OCI-M2 (cell line): ENCODE results near the gene TMEM86A.

Experiments used
- DNase-seq: peaks from one replicate; lab custom pipeline; 2025; ENCODE audit not compliant: unreplicated experiment; lab: John Stamatoyannopoulos, UW

TMEM86A gene

GRCh38 chr11:18722293-18722637 is 23.7 kb downstream of the TMEM86A start:
- no peak for DNase-seq

- no peak for DNase-seq
Observed at GRCh38 chr11:18723991-18724390, 25.4 kb downstream of the TMEM86A start.

GRCh38 chr11:18726040-18726439 is 27.5 kb downstream of the TMEM86A start, which contains the start of gene IGSF22:
Gene IGSF22 (minus strand): TSS chr11:18726188. CDS start chr11:18724236, 1,952 bp downstream.
- DNase-seq, result no peak

GRCh38 chr11:18727479-18728236 is 29.1 kb downstream of the TMEM86A start:
- no peak for DNase-seq

GRCh38 chr11:18728658-18729057 is 30.1 kb downstream of the TMEM86A start:
- DNase-seq, result no peak

GRCh38 chr11:18729426-18729825 is 30.8 kb downstream of the TMEM86A start:
- DNase-seq, result no peak

- DNase-seq, result no peak
Observed at GRCh38 chr11:18730020-18730419, 31.4 kb downstream of the TMEM86A start.

GRCh38 chr11:18731441-18731840 is 32.9 kb downstream of the TMEM86A start:
- DNase-seq, result no peak

- DNase-seq, result no peak
Observed at GRCh38 chr11:18731949-18732821, 33.6 kb downstream of the TMEM86A start.

- DNase-seq, result no peak
Observed at GRCh38 chr11:18733202-18733601, 34.6 kb downstream of the TMEM86A start.

GRCh38 chr11:18736590-18737148 is 38.1 kb downstream of the TMEM86A start:
- no peak for DNase-seq

GRCh38 chr11:18737642-18738041 is 39.1 kb downstream of the TMEM86A start:
- no peak for DNase-seq

GRCh38 chr11:18739685-18740084 is 41.1 kb downstream of the TMEM86A start:
- DNase-seq, result no peak

GRCh38 chr11:18741783-18742182 is 43.2 kb downstream of the TMEM86A start:
- DNase-seq, result no peak

- no peak for DNase-seq
Observed at GRCh38 chr11:18743365-18743764, 44.8 kb downstream of the TMEM86A start.

- no peak for DNase-seq
Observed at GRCh38 chr11:18743900-18744514, 45.4 kb downstream of the TMEM86A start.

GRCh38 chr11:18745251-18745650 is 46.7 kb downstream of the TMEM86A start:
- DNase-seq, result no peak

- no peak for DNase-seq
Observed at GRCh38 chr11:18748766-18749365, 50.3 kb downstream of the TMEM86A start.

- DNase-seq, result no peak
Observed at GRCh38 chr11:18749681-18750319, 51.2 kb downstream of the TMEM86A start.

GRCh38 chr11:18750944-18751343 is 52.4 kb downstream of the TMEM86A start:
- DNase-seq, result no peak
